GM19397 (cell line): ENCODE data around the gene GRM5.
"Not testable (repeated sequence)": the region's sequence is repeated elsewhere in the genome, so short reads cannot be mapped to it uniquely, and the experiment has no call there.

Experiments
- ATAC-seq: cut with Tn5 transposase; IDR thresholded peaks from one replicate; pipeline ENCODE4 v1.9.1; 2021; ENCODE audit warnings: mild to moderate bottlenecking, moderate library complexity; ENCODE audit not compliant: unreplicated experiment

GRM5 gene

DNA sequence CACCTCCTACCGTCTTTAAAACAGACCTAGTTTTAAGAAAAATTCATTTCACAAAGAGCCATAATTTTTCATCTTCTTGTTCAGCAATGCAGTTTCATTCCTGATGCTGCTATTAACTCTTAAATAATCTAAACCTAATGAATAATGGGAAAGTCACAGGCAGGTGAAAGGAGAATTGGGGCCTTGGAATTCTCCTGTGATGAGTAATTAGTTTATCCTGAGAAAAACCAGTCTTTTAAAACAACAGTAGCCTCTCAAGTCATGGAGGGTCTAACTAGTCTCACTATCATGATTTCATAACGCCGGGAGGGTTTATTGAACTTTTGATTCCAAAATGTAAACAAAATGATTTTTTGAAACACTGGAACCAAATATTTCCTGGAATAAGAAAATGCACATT is 86.8 kb downstream of the GRM5 start:
- ATAC-seq, result not testable (repeated sequence)

DNA sequence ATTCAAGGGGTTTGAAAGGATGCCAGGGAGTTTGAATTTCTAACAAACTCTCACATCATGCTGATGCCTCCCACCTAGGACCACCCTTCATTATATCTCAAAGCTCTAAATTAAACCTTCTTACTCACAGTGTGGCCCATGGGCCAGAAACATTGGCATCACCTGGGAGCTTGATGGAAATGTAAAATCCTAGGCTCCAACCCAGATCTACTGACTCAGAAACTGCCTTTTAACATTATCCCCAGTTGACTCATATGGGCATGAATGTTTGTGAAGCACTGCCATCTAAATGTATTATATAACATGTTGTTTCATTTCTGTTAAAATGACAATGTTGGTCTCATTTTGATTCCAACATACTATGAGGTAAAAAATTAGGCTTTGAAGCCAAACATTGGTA is 90.3 kb downstream of the GRM5 start:
- ATAC-seq, result not testable (repeated sequence)

- no peak for ATAC-seq
Measured at GRCh38 chr11:88972210-88972609, 93.6 kb downstream of the GRM5 start.

DNA sequence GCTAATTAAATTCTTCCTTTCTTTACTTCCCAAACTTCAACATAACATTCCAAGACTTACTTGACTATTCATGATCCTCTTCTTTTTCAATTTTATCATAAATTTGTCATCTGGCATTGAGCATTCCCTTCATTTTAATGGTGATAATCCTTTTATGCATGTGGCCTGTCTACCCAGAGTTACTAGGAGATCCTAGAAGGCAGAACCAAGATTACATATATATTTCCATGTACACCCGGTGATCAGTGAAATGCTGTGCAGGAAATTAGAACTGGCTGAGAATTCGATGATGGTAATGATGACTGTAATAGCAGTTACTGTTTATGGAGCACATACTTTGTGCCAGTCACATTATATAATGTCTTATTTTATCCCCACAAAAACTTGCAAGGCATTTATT is 104.2 kb downstream of the GRM5 start:
- not testable (repeated sequence) for ATAC-seq

- ATAC-seq, result not testable (repeated sequence)
Measured at GRCh38 chr11:88959857-88960256, 105.9 kb downstream of the GRM5 start.

GRCh38 chr11:88950975-88951374 is 114.8 kb downstream of the GRM5 start:
- ATAC-seq, result no peak

- ATAC-seq, result not testable (repeated sequence)
Measured at GRCh38 chr11:88948908-88949307, 116.9 kb downstream of the GRM5 start.

DNA sequence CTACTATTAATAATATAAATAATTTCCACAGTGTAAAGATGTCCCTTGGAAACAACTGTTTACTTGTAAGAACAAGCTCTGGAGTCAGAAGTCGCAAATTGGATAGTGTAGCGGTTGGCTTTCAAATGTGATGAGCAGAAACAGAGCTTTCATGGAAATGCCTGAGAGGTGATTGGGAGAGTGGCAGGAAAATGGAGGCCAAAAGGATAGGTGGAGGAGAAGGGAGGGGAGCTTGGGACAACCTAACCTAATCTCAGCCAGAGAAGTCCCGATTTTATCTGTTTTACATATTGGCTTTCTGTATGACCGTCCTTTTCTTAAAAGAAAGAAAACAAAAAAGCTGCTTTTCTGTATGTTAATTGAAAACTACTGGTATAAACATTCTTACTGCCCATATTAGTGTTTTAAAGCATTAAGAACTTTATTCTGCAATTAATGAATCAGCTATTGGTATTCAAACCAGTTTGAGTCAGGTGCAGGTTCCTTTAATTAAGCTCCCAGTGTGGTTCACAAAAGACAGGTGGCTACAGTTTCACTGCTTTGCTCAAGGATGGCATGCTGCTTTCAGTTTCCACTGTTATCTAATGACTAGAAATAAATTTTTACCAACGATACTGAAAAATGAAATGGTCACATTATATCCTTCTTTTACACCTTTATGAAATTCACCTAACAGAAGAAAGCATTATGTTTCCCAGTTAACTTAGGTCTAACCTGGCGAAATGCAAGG is 117.8 kb downstream of the GRM5 start:
- peak; percentile 68 for ATAC-seq

GRCh38 chr11:88929665-88930064 is 136.1 kb downstream of the GRM5 start:
- not testable (repeated sequence) for ATAC-seq

DNA sequence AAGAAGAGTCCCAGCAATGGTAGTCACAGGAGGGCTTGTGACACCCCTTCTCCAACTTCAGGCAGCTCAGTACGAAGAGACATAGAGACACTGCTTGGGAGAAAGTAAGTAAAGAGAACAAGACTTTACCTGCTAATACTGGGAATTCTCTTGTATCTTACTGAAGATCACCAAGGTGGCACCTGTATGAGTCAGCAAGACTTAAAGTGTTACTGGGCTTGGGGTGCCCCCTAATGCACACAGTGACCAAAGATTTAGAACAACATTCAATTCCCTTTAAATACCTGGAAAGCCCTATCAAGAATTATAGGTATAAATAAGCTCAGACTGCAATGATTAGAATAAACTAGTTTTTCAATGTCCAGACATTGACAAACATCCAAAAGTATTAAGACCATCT is 148.7 kb downstream of the GRM5 start:
- ATAC-seq, result not testable (repeated sequence)

GRCh38 chr11:88909500-88909899 is 156.3 kb downstream of the GRM5 start:
- ATAC-seq, result no peak

- not testable (repeated sequence) for ATAC-seq
Measured at GRCh38 chr11:88901436-88901835, 164.3 kb downstream of the GRM5 start.

DNA sequence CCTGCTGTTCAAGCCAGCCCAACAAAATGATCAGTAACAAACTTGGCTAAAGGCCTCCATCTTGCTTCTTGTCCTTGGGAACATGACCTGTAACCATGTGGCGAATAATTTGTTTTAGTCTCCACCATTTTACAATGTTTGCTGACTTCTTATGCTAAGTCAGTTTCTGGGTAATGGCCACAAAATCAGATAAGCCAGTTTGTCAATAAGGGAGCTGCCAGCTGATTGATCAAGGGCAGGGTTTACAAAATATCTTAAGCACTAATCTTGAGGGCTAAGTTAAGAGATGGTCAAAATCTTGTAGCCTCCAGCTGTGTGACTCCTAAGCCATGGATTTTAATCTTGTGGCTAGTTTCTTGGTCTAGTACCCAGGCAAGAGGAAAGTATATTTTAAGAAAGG is 176.9 kb downstream of the GRM5 start:
- not testable (repeated sequence) for ATAC-seq

- ATAC-seq, result no peak
Measured at GRCh38 chr11:88886796-88887195, 179.0 kb downstream of the GRM5 start.

GRCh38 chr11:88882800-88883199 is 183.0 kb downstream of the GRM5 start:
- ATAC-seq, result not testable (repeated sequence)

DNA sequence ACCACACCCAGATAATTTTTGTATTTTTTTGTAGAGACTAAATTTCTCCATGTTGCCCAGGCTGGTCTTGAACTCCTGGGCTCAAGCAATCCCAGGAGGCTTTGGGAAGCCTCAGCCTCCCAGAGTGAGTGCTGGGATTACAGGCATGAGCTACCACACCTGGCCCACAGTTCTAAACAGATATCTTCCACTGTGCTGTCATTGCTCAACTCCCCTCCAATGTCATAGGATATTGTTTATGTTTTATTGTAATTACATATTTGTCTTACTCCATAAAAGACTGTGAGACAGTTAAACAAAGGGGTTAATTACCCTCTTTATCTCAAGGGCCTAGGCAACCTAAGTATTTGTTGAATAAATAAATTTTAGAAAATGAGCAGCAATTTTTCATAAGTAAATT is 204.2 kb downstream of the GRM5 start:
- no peak for ATAC-seq

- ATAC-seq, result not testable (repeated sequence)
Measured at GRCh38 chr11:88860431-88860830, 205.4 kb downstream of the GRM5 start.

DNA sequence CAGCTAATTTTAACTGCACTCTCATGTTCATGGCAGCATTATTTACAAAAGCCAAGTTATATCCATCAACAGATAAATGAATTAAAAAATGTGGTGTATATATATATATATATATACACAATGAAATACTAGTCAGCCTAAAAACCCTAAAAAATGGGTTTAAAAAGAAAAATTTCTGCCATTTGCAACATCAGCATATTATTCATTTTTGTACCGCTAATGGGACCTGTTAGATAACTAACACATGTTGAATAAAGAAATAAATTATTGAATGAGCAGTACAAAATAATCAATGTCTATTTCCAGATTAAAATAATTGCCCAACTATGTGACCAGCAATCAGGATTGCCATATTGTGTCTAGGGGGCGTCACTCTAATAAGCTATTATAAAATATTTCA is 211.8 kb downstream of the GRM5 start:
- ATAC-seq, result not testable (repeated sequence)

- ATAC-seq, result not testable (repeated sequence)
Measured at GRCh38 chr11:88851547-88851946, 214.2 kb downstream of the GRM5 start.

GRCh38 chr11:88849773-88850172 is 216.0 kb downstream of the GRM5 start:
- ATAC-seq, result not testable (repeated sequence)

DNA sequence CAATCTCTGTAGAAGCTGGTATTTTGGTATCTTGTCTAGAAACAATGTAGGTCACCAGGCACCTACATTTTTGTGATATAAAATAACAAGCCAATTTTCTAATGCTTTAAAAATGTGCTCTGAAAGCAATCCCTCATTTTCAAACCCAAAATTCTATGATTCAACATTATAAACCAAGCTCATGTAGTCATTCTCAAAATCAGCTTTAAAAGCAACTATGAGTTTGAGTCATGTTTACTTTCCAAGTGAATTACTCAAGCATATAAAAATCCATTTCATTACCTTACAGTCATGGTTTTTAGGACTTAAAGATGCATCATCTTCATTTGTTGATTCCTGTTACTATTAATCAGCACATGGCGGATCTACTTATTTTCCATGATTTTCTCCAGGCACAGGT is 216.4 kb downstream of the GRM5 start:
- no peak for ATAC-seq

- not testable (repeated sequence) for ATAC-seq
Measured at GRCh38 chr11:88846266-88846665, 219.5 kb downstream of the GRM5 start.

DNA sequence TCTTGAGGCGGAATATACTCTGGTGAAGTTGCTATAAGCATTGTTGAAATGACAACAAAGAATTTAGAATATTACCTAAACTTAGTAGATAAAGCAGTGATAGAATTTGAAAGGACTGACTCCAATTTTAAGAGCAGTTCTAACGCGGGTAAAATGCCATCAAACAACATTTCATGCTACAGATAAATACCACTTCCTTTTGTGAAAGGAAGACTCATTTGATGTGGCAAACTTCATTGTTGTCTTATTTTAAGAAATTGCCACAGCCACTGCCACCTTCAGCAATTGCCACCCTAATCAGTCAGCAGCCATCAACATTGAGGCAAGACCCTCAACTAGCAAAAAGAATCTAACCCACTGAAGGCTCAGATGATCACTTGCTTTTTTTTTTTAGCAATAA is 220.8 kb downstream of the GRM5 start:
- ATAC-seq, result not testable (repeated sequence)
